ENCODE measurements around the gene ST3GAL3.

Gene ST3GAL3, protein sequence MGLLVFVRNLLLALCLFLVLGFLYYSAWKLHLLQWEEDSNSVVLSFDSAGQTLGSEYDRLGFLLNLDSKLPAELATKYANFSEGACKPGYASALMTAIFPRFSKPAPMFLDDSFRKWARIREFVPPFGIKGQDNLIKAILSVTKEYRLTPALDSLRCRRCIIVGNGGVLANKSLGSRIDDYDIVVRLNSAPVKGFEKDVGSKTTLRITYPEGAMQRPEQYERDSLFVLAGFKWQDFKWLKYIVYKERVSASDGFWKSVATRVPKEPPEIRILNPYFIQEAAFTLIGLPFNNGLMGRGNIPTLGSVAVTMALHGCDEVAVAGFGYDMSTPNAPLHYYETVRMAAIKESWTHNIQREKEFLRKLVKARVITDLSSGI

DNA sequence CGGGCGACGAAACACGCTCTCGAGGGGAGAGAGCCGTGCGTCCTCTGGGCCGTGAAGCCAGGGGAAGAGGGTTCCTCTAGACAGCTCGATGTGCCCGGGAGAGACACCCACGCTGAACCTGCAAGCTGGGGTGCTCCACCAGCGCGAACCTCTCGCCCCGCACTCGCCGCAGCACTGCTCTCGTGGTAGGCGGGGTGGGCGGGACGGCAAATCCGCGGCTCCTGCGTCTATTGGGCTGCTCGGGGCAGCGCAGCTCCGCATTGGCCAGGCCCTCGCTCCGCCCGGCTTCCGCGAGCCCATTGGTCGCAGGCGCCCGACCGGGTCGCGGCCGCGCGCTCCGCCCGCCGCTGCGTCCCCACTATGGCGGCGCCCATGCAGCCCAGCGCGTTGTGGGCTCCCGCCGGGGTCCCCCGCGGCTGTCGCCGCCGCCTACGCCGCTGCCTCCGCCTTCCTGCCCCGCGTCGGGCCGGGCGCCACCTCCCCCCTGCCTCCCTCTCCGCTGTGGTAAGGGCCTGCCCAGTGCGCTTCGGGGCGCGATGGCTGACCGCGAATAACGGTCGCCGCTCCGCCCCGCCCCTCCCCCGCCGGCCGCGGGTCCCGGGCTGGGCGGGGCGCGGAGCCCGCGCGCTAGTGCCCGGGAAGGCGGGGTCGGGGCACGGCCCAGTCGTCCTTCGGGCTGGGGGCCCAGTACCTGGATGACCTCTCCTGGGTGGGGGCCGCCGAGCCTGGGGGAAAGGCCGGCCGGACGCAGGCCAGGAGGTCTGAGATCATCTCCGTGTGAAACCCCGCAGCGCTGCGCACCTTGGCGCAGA, at the start of gene ST3GAL3:
TSS of gene ST3GAL3 (plus strand) at position 347 of the 812 bp plus-strand sequence. CDS start 28,727 bp downstream, outside the sequence.
- no peak for TF ChIP-seq CTCF (IDR thresholded peaks at IDR 0.05; ENCODE audit: extremely low read depth, insufficient read depth, missing control alignments)
- DNase-seq (ENCODE audit: low spot score) = peak; percentile 96
- in situ Hi-C loops (cut with MboI; ENCODE audit: low pct_unique_long_range_greater_than_20kb, low sequenced_read_pairs, unreplicated experiment) = no loop called here

GRCh38 chr1:43659212-43660166, 47.8 kb upstream of the ST3GAL3 start:
- in situ Hi-C loops (cut with MboI; ENCODE audit: low pct_unique_long_range_greater_than_20kb, low sequenced_read_pairs, unreplicated experiment) = no loop called here
- no peak for DNase-seq (ENCODE audit: low spot score)
- TF ChIP-seq CTCF (IDR thresholded peaks at IDR 0.05; ENCODE audit: extremely low read depth, insufficient read depth, missing control alignments) = no peak

DNA sequence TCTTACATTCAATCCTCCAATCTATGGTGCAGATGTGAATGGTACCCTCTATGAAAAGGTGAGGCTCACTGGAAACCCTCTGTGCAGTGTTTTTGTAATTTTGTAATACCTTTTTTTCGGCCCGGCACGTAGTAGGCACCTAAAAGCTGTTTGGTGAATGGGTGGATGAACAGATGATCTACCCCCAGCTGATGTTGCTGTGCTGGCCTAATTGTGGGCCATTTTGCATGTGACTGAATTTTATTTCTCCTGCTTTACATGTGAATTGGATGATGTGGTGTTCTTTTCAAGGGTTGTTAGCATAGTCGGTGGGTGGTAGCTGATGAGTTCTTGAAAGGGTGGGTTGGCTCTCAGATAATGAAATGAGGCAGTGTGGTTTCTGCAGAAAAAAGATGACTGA, 47.0 kb upstream of the ST3GAL3 start:
- TF ChIP-seq CTCF (IDR thresholded peaks at IDR 0.05; ENCODE audit: extremely low read depth, insufficient read depth, missing control alignments) = no peak
- no peak for DNase-seq (ENCODE audit: low spot score)
- in situ Hi-C loops (cut with MboI; ENCODE audit: low pct_unique_long_range_greater_than_20kb, low sequenced_read_pairs, unreplicated experiment) = no loop called here

DNA sequence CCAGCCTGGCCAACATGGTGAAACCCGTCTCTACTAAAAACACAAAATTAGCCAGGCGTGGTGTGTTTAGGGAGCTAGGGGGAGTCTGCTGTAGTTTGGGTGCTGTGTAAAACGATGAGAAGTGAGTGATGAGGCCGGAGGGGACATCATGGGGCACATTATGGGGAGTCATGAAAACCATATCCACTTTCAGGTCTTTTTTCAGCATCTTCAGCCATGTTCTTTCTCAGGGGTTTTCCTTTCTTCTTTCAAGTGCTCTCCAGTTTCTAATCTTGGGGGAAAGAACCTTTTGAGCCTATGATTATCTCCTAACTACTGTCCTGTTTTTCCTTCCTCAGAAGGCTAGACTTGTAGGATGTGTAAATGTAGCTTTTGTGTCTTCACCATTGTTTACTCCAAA, 43.0 kb upstream of the ST3GAL3 start:
- DNase-seq (ENCODE audit: low spot score) = peak; percentile 69
- in situ Hi-C loops (cut with MboI; ENCODE audit: low pct_unique_long_range_greater_than_20kb, low sequenced_read_pairs, unreplicated experiment) = no loop called here
- no peak for TF ChIP-seq CTCF (IDR thresholded peaks at IDR 0.05; ENCODE audit: extremely low read depth, insufficient read depth, missing control alignments)

DNA sequence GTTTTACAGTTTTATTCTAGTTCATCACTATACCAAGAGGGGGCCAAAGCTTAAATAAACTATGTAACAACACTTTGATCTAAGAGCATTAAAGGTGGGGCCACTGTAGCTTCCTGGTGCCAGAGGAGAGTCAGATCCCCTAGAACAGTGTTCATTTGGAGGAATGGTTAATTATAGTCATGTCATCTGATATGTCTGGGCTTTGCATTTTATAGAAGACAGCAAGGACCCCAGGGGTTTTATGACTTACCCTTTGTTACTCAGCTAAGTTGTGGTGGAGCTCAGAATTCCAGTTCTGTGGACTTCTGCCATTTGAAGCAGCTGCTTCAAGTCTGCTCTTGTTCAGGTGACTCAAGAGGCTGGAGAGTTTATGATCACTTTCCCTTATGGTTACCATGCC, 40.7 kb upstream of the ST3GAL3 start:
- DNase-seq (ENCODE audit: low spot score) = no peak
- in situ Hi-C loops (cut with MboI; ENCODE audit: low pct_unique_long_range_greater_than_20kb, low sequenced_read_pairs, unreplicated experiment) = no loop called here
- TF ChIP-seq CTCF (IDR thresholded peaks at IDR 0.05; ENCODE audit: extremely low read depth, insufficient read depth, missing control alignments) = no peak

DNA sequence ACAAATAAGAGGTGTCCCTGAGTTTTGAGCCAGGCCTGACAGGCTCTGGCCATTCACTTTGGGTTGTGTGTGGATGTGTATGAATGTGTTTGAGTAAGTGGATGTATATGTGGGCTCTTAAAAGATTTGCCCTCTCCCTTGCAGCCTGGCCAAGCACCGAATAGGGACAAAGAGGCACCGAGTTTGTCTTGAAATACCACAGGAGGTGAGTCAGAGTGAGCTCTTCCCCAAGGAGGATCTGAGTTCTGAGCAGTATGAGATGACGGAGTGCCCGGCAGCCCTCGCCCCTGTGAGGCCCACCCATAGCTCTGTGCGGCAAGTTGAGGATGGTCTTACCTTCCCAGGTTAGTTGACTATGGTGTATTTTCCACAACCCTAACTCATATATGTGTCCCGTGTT, 38.4 kb upstream of the ST3GAL3 start:
- in situ Hi-C loops (cut with MboI; ENCODE audit: low pct_unique_long_range_greater_than_20kb, low sequenced_read_pairs, unreplicated experiment) = no loop called here
- no peak for TF ChIP-seq CTCF (IDR thresholded peaks at IDR 0.05; ENCODE audit: extremely low read depth, insufficient read depth, missing control alignments)
- DNase-seq (ENCODE audit: low spot score) = no peak
